ENCODE results near the gene RBFOX2.
"Not testable (repeated sequence)": the region's sequence is repeated elsewhere in the genome, so short reads cannot be mapped to it uniquely, and the experiment has no call there.

Gene RBFOX2

DNA sequence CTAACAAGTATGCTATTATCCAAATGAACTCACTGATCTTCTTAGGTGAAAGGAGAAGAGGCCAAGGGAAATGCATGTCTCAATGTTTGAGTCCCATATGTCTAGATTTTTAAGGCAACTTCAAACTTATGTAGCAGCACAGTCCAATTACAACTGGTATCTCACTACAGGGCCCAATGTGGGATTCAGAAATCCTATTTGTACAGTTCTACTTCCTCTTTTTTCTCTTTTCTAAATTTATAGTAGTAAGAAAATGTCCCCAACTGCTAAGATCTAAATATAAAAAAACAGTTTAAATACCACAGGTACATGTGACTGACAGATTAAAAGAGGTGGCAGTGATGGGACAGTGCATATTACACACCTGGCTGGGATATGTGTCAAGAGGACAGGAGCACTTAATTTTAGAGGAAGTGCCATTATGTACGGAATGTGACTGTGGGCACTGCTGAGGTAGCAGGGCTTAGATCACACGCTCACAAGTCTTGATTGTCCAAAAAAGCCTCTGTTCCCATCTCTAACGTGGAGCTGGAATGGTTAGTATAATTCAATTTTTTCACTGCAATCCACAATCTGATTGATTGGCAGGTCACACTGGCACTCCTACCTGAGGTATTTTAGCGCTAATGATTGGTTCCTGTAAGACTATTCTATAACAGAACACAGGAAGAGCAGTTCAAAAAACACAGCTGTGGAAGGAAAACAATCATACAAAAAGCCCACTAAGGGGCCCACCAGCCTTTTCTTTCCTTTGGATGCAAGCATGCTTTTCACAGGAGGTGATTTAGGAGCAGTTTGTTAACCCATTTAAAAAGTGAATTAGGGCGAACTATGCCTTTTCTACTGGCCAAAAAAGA, 276.4 kb downstream of the RBFOX2 start:
- DNase-seq, result no peak

GRCh38 chr22:35749808-35750207, 278.8 kb downstream of the RBFOX2 start:
- no peak for DNase-seq

DNA sequence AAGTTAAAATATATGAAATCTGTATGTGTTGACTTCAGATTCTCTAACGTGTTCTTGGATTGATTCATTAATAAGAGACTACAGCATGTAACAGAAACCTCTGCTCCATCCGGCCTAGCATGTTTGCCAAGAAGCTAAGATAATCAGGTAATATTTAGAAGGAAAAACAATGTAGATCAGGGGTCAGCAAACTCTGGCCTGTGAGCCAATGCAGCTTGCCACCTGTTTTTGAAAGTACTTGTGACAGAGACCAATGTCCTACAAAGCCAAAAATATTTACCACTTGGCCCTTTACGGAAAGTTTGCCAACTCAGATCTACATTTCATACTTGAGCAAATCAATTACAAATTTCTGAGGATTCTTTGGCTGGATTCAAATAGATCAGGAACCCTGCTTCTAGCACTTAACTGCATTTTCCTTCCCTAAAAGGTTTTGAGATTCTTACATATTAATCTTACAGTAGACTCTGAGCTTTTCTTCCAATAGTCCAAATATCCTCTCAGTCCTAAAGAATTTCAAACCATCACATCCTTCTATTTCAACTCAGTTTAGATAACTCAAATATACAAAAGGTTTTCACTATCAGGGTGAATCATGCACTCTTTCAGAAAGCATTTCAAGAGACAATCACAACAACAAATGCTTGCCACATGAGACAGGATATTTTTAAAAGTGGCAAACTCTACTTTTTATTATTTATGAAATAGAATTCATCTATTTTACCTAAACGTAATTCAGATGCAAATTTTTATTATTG, 281.5 kb downstream of the RBFOX2 start:
- DNase-seq, result no peak

GRCh38 chr22:35746248-35746647, 282.4 kb downstream of the RBFOX2 start:
- DNase-seq, result no peak

DNA sequence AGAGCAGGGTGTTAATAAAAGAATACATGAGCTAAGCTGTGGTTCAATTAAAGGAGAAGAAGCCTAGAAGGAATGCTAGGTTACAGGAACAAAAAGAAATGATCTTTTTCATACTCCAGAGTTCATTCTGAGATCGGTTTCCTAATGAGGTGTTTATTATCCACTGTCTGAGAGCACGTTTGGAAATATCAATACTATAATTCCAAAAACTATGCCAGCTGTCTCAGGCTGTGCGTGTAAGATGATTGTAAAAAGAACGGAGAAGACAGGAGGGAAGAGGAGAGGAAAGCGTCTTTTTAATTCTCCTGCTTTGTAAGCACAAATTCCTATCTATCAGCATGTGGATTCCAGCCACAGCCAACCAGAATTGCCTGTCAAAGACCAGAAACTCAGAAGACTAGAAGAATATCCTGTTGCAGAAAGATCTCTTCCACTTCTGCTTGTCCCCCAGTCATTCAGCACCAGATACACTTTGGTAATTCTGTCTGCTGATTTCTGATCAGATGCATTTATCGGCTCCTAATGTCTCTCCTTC, 285.2 kb downstream of the RBFOX2 start:
- DNase-seq, result no peak

DNA sequence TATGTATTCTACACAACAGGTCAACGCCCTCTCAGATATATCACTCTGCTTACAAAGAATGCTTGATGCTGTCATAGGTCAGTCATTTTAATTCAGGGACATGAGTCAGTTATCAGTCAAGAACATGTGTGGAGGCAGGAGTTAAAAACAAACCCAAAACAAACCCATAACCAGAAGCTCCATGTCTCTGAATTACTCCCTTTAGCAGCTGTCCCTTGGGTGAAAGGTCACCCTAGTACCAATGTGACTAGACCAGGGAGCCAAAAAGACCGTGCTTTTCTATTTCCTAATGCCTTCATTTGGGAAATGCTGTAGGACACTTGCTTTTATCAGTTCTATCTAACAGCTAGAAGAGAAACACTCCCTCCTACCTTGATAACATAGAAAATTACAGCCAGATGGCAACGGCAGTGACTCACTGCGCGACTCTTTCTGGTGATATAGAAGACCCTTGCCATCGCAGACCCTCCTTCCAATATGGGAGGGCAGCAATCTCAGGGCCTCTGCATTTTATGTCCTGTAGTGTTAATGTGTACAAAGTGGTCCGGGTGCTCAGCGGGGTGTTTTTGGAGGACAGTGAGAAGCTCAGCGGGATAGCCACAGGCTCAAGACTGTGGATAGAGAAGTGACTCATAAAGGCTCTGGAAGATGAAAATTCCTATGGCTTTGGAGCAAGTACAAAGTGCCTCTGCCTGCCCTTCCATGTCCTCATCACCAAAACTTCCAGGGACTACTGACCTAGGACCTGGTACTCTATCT, 286.1 kb downstream of the RBFOX2 start:
- no peak for DNase-seq

GRCh38 chr22:35740616-35741015, 288.0 kb downstream of the RBFOX2 start:
- no peak for DNase-seq

- DNase-seq, result no peak
Measured at GRCh38 chr22:35739931-35740380, 288.7 kb downstream of the RBFOX2 start.

- DNase-seq, result no peak
Measured at GRCh38 chr22:35739076-35739930, 289.3 kb downstream of the RBFOX2 start.

DNA sequence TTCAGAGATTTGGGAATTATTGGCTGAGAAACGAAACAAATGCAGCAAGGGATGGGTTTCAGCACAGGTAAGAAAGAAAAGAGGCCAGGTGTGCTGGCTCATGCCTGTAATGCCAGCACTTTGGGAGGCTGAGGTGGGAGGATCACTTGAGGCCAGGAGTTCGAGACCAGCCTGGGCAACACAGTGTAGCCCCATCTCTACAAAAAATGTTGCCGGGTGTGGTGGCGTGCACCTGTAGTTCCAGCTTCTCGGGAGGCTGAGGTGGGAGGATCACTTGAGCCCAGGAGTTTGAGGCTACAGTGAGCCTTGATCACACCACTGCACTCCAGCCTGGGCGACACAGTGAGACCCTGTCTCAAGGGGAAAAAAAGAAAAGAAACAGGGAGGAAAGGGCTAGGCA, 290.7 kb downstream of the RBFOX2 start:
- DNase-seq, result not testable (repeated sequence)

- no peak for DNase-seq
Measured at GRCh38 chr22:35736701-35737100, 291.9 kb downstream of the RBFOX2 start.

DNA sequence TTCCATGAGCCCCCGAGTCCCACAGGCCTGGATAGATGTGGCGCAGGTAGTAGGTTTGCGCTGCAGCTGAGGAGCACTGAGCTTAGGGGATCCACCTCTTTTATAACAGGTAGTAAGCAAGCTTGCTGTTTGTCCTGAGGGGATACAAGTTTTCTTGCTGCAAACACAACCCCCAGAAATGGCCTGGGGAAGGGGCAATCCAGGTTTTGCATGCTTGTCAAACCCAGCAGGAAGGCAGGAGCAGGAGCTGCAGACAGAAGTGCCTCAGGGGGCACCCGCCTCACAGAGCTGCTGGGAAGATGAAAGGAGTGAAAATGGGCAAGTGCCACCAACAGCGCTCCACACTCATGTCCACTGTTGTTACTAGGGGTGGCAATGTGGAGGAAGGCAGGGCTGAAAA, 292.5 kb downstream of the RBFOX2 start:
- no peak for DNase-seq

DNA sequence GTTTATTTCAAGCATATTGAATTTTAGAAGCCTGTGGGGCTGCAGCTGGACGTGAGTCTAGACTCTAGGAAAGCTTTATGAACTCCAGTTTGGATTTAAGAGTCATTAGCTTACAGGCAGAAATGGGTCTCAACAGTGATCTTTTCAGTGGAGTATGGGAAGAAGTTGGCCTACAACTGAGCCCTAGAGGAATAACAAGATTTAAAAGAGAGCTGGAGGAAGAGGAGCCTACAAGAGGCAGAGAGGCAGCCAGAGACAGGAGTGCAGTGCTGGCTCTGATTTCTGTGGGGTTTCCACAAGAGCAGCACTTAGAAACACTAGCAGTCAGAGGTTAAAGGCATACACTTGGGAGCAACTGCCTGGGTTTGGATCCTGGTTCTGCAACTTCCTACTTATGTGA, 293.1 kb downstream of the RBFOX2 start:
- DNase-seq, result no peak

GRCh38 chr22:35734517-35734827, 294.2 kb downstream of the RBFOX2 start:
- DNase-seq, result no peak

DNA sequence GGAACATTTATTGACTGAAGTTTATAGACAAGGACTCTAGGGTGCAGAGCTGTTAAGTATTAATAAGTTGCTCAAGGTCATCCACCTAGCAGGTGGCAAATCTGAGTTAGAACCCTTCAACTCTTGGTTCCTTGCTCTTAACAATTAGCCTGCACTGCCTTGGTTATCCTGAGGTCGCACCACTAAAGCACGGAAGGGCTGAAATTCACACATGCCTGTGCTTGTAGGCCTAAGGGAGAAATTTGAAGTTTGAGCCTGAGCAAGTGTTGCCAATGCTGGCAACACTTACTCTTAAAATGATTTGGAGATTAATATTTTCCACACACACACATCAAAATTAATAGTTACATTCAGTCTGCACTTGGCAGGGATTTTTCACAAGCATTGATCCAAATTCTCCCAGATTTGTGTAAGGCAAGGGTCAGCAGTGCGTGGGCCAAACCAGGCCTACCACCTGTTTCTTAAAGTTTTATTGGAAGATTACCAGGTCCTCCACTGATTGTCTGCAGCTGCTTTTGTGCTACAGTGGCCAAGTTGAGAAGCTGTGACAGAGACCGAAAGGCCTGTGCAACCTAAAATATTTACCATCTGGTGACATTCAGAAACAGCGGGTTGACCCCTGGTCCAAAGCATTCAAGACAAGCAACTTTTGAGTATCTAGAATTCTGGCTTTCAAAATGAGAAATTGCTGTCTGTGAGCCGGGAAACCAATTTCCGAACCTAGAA, 294.7 kb downstream of the RBFOX2 start:
- no peak for DNase-seq

- no peak for DNase-seq
Measured at GRCh38 chr22:35733036-35733435, 295.6 kb downstream of the RBFOX2 start.

GRCh38 chr22:35732116-35732515, 296.5 kb downstream of the RBFOX2 start:
- no peak for DNase-seq

- DNase-seq, result no peak
Measured at GRCh38 chr22:35731321-35731720, 297.3 kb downstream of the RBFOX2 start.

DNA sequence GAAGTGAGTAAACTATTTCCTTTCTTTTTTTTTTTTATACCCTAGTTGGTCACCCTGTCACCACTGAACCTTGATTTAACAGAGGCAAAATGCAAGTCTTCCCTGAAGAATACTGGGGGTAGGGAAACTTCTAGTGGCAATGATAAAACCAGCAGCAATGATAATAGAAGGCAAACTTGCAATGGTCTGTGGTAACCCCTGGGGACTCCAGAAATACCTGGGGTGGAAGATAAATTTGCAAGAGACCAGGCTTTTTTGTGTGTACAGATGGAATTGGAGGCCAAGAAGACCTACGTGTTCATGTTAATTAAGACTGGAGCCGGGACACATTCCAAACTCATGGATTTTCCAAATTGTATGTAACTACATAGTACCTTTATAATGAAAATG, 299.3 kb downstream of the RBFOX2 start:
- DNase-seq, result no peak

DNA sequence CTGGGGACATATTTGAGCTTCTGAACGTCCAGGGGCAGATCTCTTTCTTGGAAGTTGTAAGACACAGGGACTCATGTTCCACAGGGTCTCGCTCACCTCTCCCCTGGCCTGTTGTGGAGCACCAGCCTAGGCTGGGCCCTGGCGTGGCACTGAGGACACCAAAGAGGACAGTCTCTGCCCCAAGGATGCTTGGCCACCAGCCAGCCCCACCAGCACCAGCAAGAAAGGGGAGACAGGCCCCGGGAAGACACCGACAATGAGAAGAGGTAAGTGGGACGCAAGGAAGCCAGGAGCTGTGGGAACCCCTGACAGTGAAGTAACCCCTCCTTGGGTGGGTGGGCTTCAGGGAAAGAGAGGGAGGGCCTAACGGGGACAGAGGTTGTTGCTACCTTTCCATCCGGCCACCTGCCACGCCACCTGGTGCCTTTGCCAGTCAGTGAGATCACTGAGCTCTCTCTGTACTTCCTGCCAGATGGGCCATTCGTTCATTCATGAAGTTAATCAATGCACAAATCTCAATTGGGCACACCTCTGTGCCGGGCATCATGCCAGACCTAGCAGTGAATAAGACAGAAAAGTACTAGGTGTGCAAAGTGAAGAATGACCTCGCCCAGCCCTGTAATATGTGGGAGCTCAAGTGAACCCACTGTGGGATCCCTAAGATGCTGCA, 299.9 kb downstream of the RBFOX2 start:
- DNase-seq, result no peak

DNA sequence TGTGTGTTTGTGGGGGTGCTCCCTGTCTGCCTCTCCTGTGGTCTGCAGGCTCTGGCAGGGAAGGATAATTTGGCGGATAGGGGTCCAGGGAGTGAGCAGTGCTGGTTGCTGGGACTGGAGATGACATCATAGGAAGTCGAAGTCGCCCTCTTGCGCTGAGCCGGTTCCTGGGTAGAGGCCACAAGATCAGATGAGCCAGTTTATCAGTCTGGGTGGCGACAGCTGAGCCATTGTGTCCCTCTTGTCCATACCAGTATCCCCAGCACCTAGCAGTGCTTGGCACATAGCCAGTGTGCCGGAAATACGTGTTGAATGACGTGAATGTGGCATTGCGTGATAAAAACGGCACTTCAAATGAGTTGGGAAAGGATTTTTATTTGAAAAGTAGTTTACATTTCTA, 301.2 kb downstream of the RBFOX2 start:
- no peak for DNase-seq
